NK-92 treated with Interleukin-12 subunit alpha and Interleukin-12 subunit beta, amount 100 ng/mL, for 24 hours (cell line): Measurements from ENCODE around the gene RCC2.

Experiments
- DNase-seq: peaks from one replicate; lab custom pipeline; 2025; lab: John Stamatoyannopoulos, UW

RCC2 gene

GRCh38 chr1:17372955-17373354, 66.5 kb downstream of the RCC2 start:
- no peak for DNase-seq

DNA sequence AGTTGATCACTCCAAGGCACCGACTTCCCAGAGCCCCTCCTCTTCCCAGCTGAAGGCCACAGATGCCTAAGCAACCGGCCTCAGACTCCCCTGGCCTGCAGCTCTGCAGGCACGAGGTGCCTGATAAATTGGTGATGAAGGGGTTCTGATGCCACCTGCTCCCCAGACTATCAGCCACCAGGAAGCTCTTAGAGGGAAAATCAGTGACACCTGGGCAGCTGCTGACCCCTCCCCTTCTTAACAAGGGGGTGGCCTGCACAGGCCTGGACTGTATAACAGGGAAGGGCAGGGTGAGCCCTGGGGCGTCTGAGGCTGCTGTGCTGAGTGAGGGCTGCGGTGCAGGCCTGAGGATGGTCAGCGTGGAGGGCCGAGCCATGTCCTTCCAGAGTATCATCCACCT, 67.6 kb downstream of the RCC2 start, which contains the start of gene PADI6:
Gene PADI6 (plus strand): TSS at position 301 of the 400 bp plus-strand sequence. CDS start 50 bp downstream, at position 351.
- DNase-seq, result no peak

- DNase-seq, result no peak
Measured at GRCh38 chr1:17370618-17371017, 68.9 kb downstream of the RCC2 start.

GRCh38 chr1:17369466-17369865, 70.0 kb downstream of the RCC2 start:
- DNase-seq, result no peak

DNA sequence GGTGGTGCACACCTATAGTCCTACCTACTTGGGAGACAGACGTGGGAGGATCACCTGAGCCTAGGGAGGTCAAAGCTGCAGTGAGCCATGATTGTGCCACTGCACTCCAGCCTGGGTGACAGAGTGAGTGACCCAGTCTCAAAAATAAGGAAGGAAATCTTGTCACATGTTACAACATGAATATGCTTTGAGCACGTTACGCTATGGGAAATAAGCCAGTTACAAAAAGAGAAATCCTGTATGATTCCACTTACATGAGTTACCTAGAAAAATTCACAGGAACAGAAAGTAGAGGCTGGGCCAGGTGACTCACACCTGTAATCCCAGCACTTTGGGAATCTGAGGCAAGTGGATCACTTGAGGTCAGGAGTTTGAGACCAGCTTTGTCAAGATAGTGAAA, 74.2 kb downstream of the RCC2 start:
- DNase-seq, result no peak

- DNase-seq, result no peak
Measured at GRCh38 chr1:17363771-17364170, 75.7 kb downstream of the RCC2 start.

DNA sequence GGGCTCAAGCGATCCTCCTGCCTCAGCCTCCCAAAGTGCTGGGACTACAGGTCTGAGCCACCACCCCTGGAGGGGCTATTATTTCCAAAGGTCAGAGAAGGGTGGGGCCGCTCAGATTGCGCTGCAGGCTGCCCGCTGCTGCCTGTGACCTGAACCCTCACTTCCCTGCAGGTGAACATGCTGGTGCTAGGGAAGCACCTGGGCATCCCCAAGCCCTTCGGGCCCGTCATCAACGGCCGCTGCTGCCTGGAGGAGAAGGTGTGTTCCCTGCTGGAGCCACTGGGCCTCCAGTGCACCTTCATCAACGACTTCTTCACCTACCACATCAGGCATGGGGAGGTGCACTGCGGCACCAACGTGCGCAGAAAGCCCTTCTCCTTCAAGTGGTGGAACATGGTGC, 76.1 kb downstream of the RCC2 start:
- DNase-seq, result no peak

DNA sequence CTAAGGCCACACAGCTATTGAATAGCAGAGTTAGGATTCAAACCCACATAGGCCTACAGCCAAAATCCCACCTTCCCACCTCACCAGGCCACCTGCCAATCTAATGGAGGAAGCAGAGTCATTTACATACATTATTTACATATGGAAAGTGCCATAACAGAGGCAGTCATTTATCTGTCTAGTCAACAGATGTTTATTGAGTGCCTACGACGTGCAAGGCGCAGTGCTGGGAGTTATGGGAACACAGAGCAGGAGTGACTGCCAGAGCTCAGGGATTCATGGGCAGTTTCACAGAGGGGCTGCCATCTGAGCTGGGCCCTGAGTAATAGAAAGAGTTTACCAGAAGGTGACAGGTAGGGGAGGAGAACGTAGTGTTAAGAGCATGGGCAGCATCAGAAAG, 77.8 kb downstream of the RCC2 start:
- no peak for DNase-seq

GRCh38 chr1:17360272-17360956, 79.1 kb downstream of the RCC2 start:
- DNase-seq, result no peak

DNA sequence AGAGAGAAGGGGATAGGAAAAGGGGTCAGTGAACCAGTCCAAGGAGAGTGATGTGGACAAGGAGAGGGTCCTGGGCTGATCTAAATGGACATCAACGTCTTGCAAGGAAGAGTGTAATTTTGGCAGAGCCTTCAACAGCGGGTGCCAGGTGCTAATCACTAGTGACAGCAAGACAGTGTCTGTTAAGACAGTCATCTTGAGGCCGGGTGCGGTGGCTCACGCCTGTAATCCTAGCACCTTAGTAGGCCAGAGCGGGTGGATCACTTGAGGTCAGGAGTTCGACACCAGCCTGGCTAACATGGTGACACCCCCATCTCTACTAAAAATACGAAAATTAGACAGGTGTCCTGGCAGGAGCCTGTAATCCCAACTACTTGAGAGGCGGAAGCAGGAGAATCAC, 79.7 kb downstream of the RCC2 start:
- DNase-seq, result no peak

- no peak for DNase-seq
Measured at GRCh38 chr1:17359031-17359430, 80.4 kb downstream of the RCC2 start.

DNA sequence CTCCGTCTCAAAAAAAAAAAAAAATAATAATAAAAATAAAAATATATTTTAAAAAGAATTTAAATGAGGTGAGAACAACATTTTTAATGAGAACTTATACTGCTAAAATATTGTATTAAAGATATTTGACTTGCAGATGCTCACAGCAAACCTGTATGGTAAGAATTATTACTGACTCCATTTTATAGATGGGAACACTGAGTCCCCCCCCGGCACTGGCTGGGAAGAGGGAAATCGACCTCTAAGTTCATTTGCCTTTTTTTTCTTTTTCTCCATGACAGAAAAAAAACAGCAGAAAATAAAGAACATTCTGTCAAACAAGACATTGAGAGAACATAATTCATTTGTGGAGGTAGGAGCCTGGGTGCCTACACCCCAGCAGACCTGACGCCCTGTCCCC, 80.9 kb downstream of the RCC2 start:
- no peak for DNase-seq
